Gastroesophageal sphincter (tissue), 4 donors: ENCODE results near the gene CHKB. TPM values are rescaled to one million over a fixed set of nuclear protein-coding genes. Genes with fewer than 3 reads are reported as not detected.

Experiments used
- ATAC-seq: fragments of 150-250 bp; one replicate; pipeline ENCODE4 v1.9.1; 2016; ENCODE audit warnings: mild to moderate bottlenecking, moderate library complexity
- H3K27ac ChIP-seq, 4 donors: fragments of 200-600 bp; sonication (generic) in 3 of 4; 1 replicate in 3 of 4; 2 replicates in 1 of 4; pipeline ENCODE4 v1.5.1; 2016 to 2019
- H3K27me3 ChIP-seq: fragments of 200-600 bp; sonication (generic); one replicate; pipeline ENCODE4 v1.5.1; 2019
- H3K36me3 ChIP-seq, 2 donors: fragments of 200-600 bp; sonication (generic); one replicate each; pipeline ENCODE4 v1.5.1; 2019; ENCODE audit warnings: control low read depth in 1 of 2
- H3K4me1 ChIP-seq, 3 donors: fragments of 200-600 bp; sonication (generic); 1 replicate in 2 of 3; 2 replicates in 1 of 3; pipeline ENCODE4 v1.5.1; 2016 to 2019; ENCODE audit warnings: control low read depth in 2 of 3
- H3K4me3 ChIP-seq, 2 donors: fragments of 200-600 bp; sonication (generic); one replicate each; pipeline ENCODE4 v1.5.1; 2019; ENCODE audit warnings: mild to moderate bottlenecking in 1 of 2, moderate library complexity in 1 of 2
- H3K9me3 ChIP-seq, 3 donors: fragments of 200-600 bp; sonication (generic); one replicate each; pipeline ENCODE4 v1.5.1; 2017 to 2019; ENCODE audit warnings: control low read depth in 2 of 3
- CTCF ChIP-seq, 4 experiments: fragments of 200-600 bp in 2 of 4; fragments of 450-650 bp in 2 of 4; sonication (generic) in 1 of 4; IDR thresholded peaks; one replicate each; pipeline ENCODE4 v1.5.1; 2017 to 2019; ENCODE audit warnings: antibody characterized with exemption in 4 of 4, mild to moderate bottlenecking in 2 of 4, moderate library complexity in 2 of 4
- EP300 ChIP-seq: sonication (generic); formaldehyde crosslinking; IDR thresholded peaks from one replicate; pipeline ENCODE4 v1.6.1; 2017; ENCODE audit warnings: antibody characterized with exemption, mild to moderate bottlenecking
- POLR2A ChIP-seq, 2 donors: fragments of 450-650 bp; IDR thresholded peaks; one replicate each; pipeline ENCODE4 v1.6.1; 2017; ENCODE audit warnings: antibody characterized with exemption in 2 of 2, mild to moderate bottlenecking in 2 of 2, moderate library complexity in 1 of 2
- POLR2AphosphoS5 ChIP-seq: sonication (generic); formaldehyde crosslinking; IDR thresholded peaks from one replicate; pipeline ENCODE4 v1.6.1; 2017; ENCODE audit warnings: antibody characterized with exemption
- WGBS, 2 donors: methylation state at CpG; one replicate each; pipeline ENCODE4 v1.1.5; 2018; ENCODE audit warnings: low coverage in 1 of 2; 5-methylcytosine and 5-hydroxymethylcytosine counted together
- total RNA-seq, 4 donors: library from RNA; depleted of rRNA; stranded (reverse); fragments of >200 nt; gene quantifications; one replicate each; pipeline ENCODE4 v1.1.0, GENCODE V29; 2016

Gene CHKB
- total RNA-seq, 4 donors from 2014 or later, result 16.6 to 39.8 (median 33.1) TPM

- Histone ChIP-seq H3K4me1 (peaks cover 0 to 7% (median 0%) of the 10 kb centered on the region in 3 donors), H3K27me3 (peaks cover 91% of the 10 kb centered on the region), H3K27ac (no peak overlapping the region), H3K9me3 (no peaks in the 10 kb centered on the region), H3K36me3 (peaks cover 0 to 6% of the 10 kb centered on the region in 2 donors), H3K4me3 (no peak overlapping the region)
- TF ChIP-seq POLR2A (IDR thresholded peaks at IDR 0.05) (no peak), POLR2AphosphoS5 (no peak), CTCF (IDR thresholded peaks at IDR 0.05) (no peak), EP300 (no peak)
- no peak for ATAC-seq
- 63 to 70% methylated on average over 4 of the region's 6 CpGs for WGBS, 2 donors
These were observed 25.0 kb upstream of the CHKB start for GRCh38 chr22:50607659-50608020.

GRCh38 chr22:50606946-50607658 is 24.5 kb upstream of the CHKB start:
- H3K27ac ChIP-seq, result no peak overlapping the region
- H3K36me3 ChIP-seq, result peaks cover 0 to 6% of the 10 kb centered on the region in 2 donors
- H3K9me3 ChIP-seq, result no peaks in the 10 kb centered on the region
- no peak for TF ChIP-seq POLR2AphosphoS5
- no peak for TF ChIP-seq EP300
- no peak for TF ChIP-seq CTCF (IDR thresholded peaks at IDR 0.05)
- no peak for TF ChIP-seq POLR2A (IDR thresholded peaks at IDR 0.05)
- no peak for ATAC-seq
- no peak overlapping the region for H3K4me3 ChIP-seq
- peaks cover 91% of the 10 kb centered on the region for H3K27me3 ChIP-seq
- 79 to 80% methylated on average over 2 to 5 of the region's 18 CpGs for whole genome bisulfite sequencing, 2 donors
- H3K4me1 ChIP-seq, result peaks cover 0 to 7% (median 0%) of the 10 kb centered on the region in 3 donors

- WGBS, 2 donors, result 69 to 82% methylated on average over 2 of the region's 19 CpGs
- H3K9me3 ChIP-seq, result no peaks in the 10 kb centered on the region
- no peak for ATAC-seq
- no peak for TF ChIP-seq POLR2AphosphoS5
- no peak for TF ChIP-seq POLR2A (IDR thresholded peaks at IDR 0.05)
- no peak for TF ChIP-seq EP300
- TF ChIP-seq CTCF (IDR thresholded peaks at IDR 0.05), result no peak
- H3K4me3 ChIP-seq, result no peak overlapping the region
- H3K36me3 ChIP-seq, result peaks cover 0 to 6% of the 10 kb centered on the region in 2 donors
- H3K27me3 ChIP-seq, result peaks cover 95% of the 10 kb centered on the region
- peaks cover 0 to 8% (median 0%) of the 10 kb centered on the region in 3 donors for H3K4me1 ChIP-seq
- no peak overlapping the region for H3K27ac ChIP-seq
These were observed 23.7 kb upstream of the CHKB start for GRCh38 chr22:50606165-50606945.

- Histone ChIP-seq H3K4me3 (no peak overlapping the region), H3K9me3 (no peaks in the 10 kb centered on the region), H3K4me1 (peaks cover 0 to 15% (median 0%) of the 10 kb centered on the region in 3 donors), H3K27ac (no peak overlapping the region), H3K36me3 (peaks cover 0 to 6% of the 10 kb centered on the region in 2 donors), H3K27me3 (peaks cover 95% of the 10 kb centered on the region)
- ATAC-seq, result no peak
- WGBS, 2 donors, result no CpG with 5 or more reads among the region's 20 CpGs
- TF ChIP-seq POLR2A (IDR thresholded peaks at IDR 0.05), result no peak
- no peak for TF ChIP-seq CTCF (IDR thresholded peaks at IDR 0.05)
- no peak for TF ChIP-seq EP300
- TF ChIP-seq POLR2AphosphoS5, result no peak
These were observed 23.0 kb upstream of the CHKB start for GRCh38 chr22:50605613-50606074.
